ENCODE data around the gene R3HDM2. TPM values are rescaled to one million over a fixed set of nuclear protein-coding genes. Genes with fewer than 3 reads are reported as not detected.
A peak's percentile ranks its signal among the peaks of the same experiment; 100 is the strongest.
"Not testable (repeated sequence)": the region's sequence is repeated elsewhere in the genome, so short reads cannot be mapped to it uniquely, and the experiment has no call there.

The R3HDM2 gene
- total RNA-seq, 1 experiment from 2014 or later, result 9.5 TPM

DNA sequence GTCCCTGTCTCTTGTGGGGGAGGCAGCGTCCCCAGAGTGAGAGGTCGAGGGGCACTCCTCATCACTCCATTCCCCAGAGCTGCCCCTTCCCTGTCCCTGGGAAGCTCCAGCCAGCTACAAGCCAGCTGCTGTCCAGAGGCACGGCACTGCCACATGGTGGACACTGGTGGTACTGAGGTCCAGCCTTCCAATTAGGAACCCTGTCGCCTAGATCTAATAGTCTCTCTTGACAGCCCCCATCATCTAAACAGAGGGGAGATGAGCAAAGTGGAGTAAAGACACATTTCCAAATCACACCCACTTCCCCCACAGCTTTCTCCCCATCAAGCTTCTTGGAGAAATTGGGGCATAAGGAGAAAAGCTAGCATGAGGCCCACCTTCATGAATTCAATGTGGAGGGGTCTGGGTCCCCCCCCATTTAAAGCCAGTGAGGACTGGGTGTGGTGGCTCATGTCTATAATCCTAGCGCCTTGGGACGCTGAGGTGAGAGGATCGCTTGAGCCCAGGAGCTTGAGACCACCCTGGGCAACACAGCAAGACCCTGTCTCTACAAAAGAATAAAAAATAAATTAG, 22.2 kb upstream of the R3HDM2 start:
- DNase-seq (ENCODE audit: low spot score), result peak; percentile 75

GRCh38 chr12:57452181-57452936, 21.5 kb upstream of the R3HDM2 start:
- peak; percentile 62 for DNase-seq (ENCODE audit: low spot score)

DNA sequence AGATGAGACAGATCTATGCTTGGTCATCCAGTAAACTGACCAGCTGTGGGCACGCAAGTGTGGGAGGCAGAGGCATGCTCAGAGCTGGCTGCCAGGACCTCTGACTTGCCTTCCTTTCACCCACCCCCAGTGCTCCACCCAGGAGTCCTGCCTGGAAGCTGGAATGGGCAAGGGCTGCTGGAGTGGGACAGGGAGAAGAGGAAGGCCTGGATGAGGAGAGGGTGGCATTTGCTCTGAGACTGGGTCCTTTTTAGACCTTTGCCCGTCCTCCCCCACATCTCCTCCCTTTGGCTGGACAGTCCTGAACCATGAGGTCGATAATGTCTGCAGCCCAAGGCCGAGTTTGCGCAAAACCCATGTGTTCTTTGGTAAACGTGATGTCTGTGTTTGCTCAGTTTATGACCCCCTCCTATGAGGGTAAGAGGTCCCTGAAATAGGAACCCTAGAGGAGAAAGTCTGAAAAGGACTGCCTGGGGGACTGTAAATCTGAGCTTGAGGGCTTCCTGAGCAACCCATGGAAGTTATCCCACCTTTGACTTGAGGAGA, 20.5 kb upstream of the R3HDM2 start:
- DNase-seq (ENCODE audit: low spot score), result no peak

DNA sequence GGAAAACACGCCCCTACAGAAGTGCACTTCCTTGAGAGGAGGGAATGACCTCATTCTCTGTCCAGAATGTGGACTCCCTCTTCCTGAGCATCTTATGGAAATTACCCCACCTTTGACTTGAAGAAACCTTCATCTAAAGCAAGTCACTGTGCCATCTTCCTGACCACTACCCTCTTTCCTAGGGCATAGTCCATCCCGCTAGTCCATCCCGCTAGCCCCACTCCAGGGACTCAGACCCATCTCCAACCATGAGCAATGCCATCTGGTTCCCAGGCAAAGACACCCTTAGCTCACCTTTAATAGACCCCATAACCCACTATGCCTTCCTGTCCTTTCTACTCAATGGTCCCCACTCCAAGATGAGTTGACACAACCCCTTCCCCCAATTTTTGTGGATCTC, 19.2 kb upstream of the R3HDM2 start:
- no peak for DNase-seq (ENCODE audit: low spot score)

GRCh38 chr12:57449375-57449774, 18.5 kb upstream of the R3HDM2 start:
- no peak for DNase-seq (ENCODE audit: low spot score)

GRCh38 chr12:57448669-57449068, 17.8 kb upstream of the R3HDM2 start:
- no peak for DNase-seq (ENCODE audit: low spot score)

DNA sequence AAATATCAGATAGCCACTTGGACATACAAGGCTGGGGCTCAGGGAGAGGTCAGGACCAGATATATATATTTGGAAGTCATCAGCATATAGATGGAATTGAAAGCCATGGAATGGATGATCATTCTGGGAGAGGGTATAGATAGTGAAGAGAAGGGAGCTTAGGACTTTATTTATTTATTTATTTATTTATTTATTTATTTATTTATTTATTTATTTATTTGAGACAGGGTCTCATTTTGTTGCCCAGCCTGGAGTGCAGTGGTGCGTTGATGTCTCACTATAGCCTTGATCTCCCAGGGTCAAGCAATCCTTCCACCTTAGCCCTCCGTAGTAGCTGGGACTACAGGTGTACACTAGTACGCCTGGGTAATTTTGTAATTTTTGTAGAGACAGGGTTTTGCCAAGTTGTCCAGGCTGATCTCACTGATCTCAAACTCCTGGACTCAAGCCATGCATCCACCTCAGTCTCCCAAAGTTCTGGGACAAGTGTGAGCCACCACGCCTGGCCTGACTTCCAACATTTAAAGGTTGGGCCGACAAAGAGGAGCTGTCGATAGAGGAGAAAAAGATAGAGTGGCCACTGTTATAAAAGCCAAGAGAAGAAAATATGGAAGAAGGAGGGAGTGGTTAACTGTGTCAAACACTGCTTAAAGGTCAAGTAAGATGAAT, 15.6 kb upstream of the R3HDM2 start:
- no peak for DNase-seq (ENCODE audit: low spot score)

DNA sequence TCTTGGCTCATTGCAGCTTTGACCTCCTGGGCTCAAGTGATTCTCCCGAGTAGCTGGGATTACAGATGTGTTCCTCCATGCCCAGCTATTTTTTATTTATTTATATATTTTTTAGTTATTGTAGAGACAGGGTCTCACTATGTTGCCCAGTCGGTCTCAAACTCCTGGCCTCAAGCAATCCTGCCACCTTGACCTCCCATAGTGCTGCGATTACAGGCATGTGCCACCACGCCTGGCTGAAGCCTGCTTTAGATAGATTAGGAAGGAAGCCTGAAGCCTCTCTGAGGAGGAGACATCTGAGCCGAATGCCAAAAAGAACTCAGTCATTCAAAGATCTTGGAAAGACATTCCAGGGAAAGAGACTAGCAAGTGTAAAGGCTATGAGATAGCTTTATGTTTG, 13.9 kb upstream of the R3HDM2 start:
- DNase-seq (ENCODE audit: low spot score), result no peak

- not testable (repeated sequence) for DNase-seq (ENCODE audit: low spot score)
These were observed 13.5 kb upstream of the R3HDM2 start for GRCh38 chr12:57444337-57444736.

DNA sequence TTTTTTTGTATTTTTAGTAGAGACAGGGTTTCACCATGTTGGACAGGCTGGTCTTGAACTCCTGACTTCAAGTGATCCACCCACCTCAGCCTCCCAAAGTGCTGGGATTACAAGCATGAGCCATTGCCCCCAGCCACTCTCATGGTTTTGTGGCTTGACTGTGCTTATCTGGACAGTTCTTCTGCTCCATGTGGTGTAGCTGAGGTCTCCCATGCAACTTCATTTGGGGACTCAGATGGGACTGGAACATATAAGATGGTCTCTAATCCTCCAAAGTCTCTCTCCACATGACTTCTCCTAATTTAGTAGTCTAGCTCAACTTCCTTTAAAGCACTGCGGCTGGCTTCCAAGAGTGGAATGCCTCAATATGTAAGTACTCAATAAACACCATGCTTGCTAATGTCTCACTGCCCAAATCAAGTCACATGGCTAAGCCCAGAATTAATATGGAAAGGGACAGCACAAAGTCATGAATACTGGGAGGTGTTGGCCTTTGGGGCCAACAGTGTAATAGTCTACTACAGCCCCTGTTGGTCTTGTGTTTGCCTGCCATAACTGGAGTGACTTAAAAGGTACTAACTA, 11.1 kb upstream of the R3HDM2 start:
- DNase-seq (ENCODE audit: low spot score), result no peak

DNA sequence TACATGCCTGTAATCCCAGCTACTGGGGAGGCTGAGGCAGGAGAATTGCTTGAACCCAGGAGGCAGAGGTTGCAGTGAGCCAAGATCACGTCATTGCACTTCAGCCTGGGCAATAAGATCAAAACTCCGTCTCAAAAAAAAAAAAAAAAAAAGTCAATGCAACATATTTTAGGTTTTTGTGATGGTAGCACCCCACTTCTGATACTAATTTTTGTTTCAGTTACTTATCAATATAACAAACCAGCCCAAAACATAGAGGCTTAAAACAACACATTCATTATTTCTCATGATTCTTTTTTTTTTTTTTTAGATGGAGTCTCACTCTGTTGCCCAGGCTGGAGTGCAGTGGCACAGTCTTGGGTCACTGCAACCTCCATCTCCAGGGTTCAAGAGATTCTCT, 10.6 kb upstream of the R3HDM2 start:
- DNase-seq (ENCODE audit: low spot score), result not testable (repeated sequence)

GRCh38 chr12:57439762-57440266, 9.0 kb upstream of the R3HDM2 start:
- no peak for DNase-seq (ENCODE audit: low spot score)

DNA sequence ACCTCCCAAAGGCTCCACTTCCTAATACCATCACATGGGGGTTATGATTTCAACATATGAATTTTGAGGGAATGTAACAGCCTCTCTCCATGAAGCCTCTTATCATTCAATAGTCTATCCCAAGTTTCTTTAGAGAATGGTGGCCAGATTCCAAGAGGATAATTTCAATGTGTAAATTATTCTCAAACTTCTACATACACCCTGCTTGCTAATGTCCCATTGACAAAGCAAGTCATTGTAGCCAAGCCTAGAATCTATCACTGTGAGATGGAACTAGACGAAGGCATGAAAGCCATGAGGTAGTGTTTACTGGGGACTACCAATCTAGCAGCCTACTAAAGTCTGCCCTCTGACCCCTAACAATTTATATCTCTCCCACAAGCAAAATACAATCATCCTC, 7.6 kb upstream of the R3HDM2 start:
- no peak for DNase-seq (ENCODE audit: low spot score)

DNA sequence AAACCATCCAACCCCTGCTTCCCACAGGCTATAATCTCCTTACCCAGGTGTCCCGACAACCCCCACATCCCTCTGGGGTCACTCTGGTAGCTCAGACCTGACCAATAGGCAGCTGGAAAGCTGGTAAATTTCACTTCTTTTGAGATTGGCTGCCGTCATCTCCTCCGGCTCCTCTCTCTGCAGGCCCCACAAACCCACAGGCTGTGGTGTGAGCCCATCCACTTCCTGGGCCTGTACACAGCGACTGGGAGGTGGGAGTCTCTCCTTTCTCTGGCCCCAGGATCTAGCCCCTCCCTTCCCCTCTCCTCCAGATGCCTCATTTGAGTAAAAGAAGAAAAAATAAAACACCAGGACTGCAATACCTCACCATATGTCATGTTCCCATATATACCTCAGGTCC, 4.5 kb upstream of the R3HDM2 start:
- no peak for DNase-seq (ENCODE audit: low spot score)

- no peak for DNase-seq (ENCODE audit: low spot score)
These were observed 3.8 kb upstream of the R3HDM2 start, which contains the start of gene INHBC for GRCh38 chr12:57434517-57435223. Gene INHBC, plus strand, starts transcription at chr12:57434784. Its CDS starts 103 bp downstream, at chr12:57434887.

- DNase-seq (ENCODE audit: low spot score), result no peak
These were observed 2.5 kb upstream of the R3HDM2 start for GRCh38 chr12:57433370-57433769.

DNA sequence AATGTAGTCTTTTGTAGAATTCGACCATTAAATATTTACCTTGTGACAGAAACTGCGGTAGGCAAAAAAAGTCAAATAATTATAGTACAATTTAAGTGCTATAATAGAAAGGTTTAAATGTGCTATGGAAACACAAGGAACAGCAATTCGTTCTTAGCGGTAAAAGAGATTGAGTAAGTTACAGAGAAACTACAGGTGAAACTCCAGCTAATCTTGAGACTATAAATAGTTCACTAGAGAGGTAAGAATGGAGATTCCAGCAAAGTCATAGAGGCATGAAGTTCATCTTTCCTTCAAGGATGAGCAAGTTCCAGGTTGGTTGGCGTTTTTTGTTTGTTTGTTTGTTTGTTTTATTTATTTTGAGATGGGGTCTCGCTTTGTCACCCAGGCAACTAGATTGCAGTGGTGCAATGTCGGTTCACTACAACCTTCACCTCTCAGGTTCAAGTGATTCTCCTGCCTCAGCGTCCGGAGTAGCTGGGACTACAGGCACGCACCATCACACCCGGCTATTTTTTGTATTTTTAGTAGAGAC, 878 bp upstream of the R3HDM2 start:
- no peak for DNase-seq (ENCODE audit: low spot score)

DNA sequence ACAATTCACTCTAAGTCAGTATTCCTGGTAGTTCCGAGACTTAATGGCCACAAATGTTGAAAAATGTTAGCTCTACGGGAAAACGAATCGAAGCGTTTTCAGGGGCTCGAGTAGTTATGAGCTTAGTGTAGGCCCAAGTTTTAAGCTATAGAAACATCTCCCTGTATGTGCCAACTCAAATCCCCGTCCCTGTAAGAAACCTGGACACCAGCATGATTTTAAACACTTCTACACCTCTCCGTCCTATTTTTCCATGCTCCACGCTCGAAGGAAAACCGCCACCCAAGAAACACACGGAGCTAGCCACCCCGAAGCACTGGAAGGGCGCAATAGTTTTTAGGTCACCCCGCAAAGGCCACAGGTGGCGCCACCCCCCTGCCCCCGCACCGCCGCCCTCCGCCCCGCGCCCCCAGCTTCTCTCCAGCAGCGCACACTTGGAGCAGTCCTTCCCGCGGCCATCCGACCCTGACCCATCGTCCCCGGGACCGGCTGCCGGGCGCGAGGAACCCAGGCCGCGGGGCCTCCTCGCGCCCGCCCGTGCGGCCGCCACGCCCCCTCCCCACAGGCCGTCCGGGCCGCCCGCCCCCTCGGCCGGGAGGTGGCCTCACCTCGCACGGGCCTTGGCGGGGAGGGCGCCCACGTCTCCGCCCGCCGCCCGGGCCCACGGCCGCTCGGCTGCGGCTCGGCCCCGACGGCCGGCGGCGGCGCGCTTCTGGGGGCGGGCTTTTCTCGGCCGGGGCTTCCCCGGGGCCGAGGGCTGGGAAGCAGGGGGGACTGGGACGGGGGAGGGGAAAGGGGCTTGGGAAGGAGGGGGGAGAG, 522 bp downstream of the R3HDM2 start:
- DNase-seq (ENCODE audit: low spot score), result no peak

- no peak for DNase-seq (ENCODE audit: low spot score)
These were observed 1.3 kb downstream of the R3HDM2 start for GRCh38 chr12:57429473-57430111.

DNA sequence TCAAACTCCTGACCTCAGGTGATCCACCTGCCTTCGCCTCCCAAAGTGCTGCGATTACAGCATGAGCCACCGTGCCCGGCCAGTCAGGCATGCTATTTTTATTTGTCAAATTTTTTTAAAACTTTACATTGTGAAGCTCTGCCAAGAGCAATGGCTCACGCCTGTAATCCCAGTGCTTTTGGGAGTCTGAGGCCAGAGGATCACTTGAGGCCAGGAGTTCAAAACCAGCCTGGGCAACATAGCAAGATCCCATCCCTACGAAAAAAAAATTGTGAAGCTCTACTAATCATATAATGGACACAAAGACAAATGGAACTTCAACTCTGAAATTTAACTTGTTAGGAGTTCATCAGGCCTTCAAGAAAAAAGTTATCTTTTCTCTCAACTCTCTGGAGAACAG, 1.9 kb downstream of the R3HDM2 start:
- no peak for DNase-seq (ENCODE audit: low spot score)
